Activated B cell treated with CpG ODN at 0.5 μM for 24 hours (primary cell): ENCODE results near the gene SHPK. TPM values are rescaled to one million over a fixed set of nuclear protein-coding genes. Genes with fewer than 3 reads are reported as not detected.

Experiments used
- ATAC-seq: fragments of 200-7000 bp; cut with Tn5 transposase; one replicate; pipeline ENCODE4 v1.10.0; 2021; ENCODE audit warnings: low read depth, mild to moderate bottlenecking, moderate library complexity
- CTCF ChIA-PET: fragments of 350-600 bp; sonication (Branson Sonifier 250); formaldehyde crosslinking; loops from one replicate; lab custom pipeline; 2021; ENCODE audit warnings: antibody characterized with exemption; lab: Charles Lee
- POLR2A ChIA-PET: fragments of 350-600 bp; sonication (Branson Sonifier 250); formaldehyde crosslinking; loops from one replicate; lab custom pipeline; 2021; ENCODE audit warnings: antibody characterized with exemption; lab: Charles Lee
- DNase-seq: peaks from one replicate; pipeline ENCODE4 v3.0.0; 2022
- H3K27ac Mint-ChIP-seq: one replicate; pipeline ENCODE4 v1.8.0; 2020; ENCODE audit warnings: mixed read lengths
- H3K27me3 Mint-ChIP-seq: one replicate; pipeline ENCODE4 v1.8.0; 2021; ENCODE audit warnings: mixed read lengths
- H3K36me3 Mint-ChIP-seq: one replicate; pipeline ENCODE4 v1.8.0; 2021; ENCODE audit warnings: low read depth, mixed read lengths
- H3K4me1 Mint-ChIP-seq: one replicate; pipeline ENCODE4 v1.8.0; 2021; ENCODE audit warnings: mixed read lengths
- H3K4me3 Mint-ChIP-seq: one replicate; pipeline ENCODE4 v1.8.0; 2020; ENCODE audit warnings: mild to moderate bottlenecking, mixed read lengths
- H3K9me3 Mint-ChIP-seq: one replicate; pipeline ENCODE4 v1.8.0; 2020; ENCODE audit warnings: mixed read lengths
- intact Hi-C: fragments of 100-400 bp; cut with micrococcal nuclease; formaldehyde crosslinking; loops from one replicate; pipeline ENCODE4 v1.15.1; 2024
- total RNA-seq: library from RNA; stranded (reverse); gene quantifications from 2 replicates; pipeline ENCODE4 v1.2.3, GENCODE V29; 2022
- TF ChIP-seq, protein P1 (sequence below): fragments of 200-600 bp; IDR thresholded peaks from one replicate; pipeline ENCODE4 v1.8.0; 2022; ENCODE audit warnings: antibody characterized with exemption, mild to moderate bottlenecking

The SHPK gene
- total RNA-seq, 1 donor from 2014 or later = 9.5 TPM

DNA sequence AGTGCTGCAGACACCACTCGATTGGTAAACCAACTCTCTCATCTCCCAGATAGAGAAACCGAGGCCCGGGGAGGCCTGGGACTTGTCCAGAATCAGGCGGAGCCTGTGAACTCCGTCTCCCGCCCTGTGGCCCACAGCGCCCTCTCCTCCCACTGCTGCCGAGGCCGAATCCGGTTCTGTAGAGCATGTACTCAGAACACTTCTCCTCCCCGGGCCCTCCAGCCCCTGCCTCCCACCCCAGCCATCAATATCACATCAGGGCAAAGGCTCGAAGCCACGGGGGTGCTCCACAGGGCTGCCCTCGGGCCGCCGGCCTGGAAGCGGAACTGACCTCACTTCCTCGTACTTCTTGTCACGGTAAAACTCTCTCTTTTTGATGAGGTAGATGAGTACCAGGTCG is 45.5 kb upstream of the SHPK start:
- TF ChIP-seq, protein P1, sequence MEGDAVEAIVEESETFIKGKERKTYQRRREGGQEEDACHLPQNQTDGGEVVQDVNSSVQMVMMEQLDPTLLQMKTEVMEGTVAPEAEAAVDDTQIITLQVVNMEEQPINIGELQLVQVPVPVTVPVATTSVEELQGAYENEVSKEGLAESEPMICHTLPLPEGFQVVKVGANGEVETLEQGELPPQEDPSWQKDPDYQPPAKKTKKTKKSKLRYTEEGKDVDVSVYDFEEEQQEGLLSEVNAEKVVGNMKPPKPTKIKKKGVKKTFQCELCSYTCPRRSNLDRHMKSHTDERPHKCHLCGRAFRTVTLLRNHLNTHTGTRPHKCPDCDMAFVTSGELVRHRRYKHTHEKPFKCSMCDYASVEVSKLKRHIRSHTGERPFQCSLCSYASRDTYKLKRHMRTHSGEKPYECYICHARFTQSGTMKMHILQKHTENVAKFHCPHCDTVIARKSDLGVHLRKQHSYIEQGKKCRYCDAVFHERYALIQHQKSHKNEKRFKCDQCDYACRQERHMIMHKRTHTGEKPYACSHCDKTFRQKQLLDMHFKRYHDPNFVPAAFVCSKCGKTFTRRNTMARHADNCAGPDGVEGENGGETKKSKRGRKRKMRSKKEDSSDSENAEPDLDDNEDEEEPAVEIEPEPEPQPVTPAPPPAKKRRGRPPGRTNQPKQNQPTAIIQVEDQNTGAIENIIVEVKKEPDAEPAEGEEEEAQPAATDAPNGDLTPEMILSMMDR = no peak
- DNase-seq = no peak
- peaks cover 70% of the 10 kb centered on the region for H3K36me3 Mint-ChIP-seq
- no peak overlapping the region for H3K4me3 Mint-ChIP-seq
- H3K27me3 Mint-ChIP-seq = no peaks in the 10 kb centered on the region
- POLR2A ChIA-PET = interaction anchor here (0.7 to 2.6 kb wide), 3 partner anchors 10 to 46 kb away, joined by 3 to 19 read pairs (median 3); partner anchors contain the start of gene SHPK
- peak overlapping the region; percentile 62 for H3K27ac Mint-ChIP-seq
- CTCF ChIA-PET = interaction anchor here (1.5 to 3.0 kb wide), 3 partner anchors 45 to 633 kb away, joined by 4 to 18 read pairs (median 18); no protein-coding TSS in a partner anchor
- no peaks in the 10 kb centered on the region for H3K9me3 Mint-ChIP-seq
- H3K4me1 Mint-ChIP-seq = peaks cover 43% of the 10 kb centered on the region
- intact Hi-C loops = no loop called here
- no peak for ATAC-seq

GRCh38 chr17:3681057-3681456 is 45.0 kb upstream of the SHPK start:
- ATAC-seq (no peak), DNase-seq (no peak)
- no peaks in the 10 kb centered on the region for H3K9me3 Mint-ChIP-seq
- no peak overlapping the region for H3K4me3 Mint-ChIP-seq
- POLR2A ChIA-PET = interaction anchor here (1.2 kb wide), 1 partner anchor 45 kb away, joined by 3 read pairs; the partner anchor contains the start of gene SHPK
- peaks cover 74% of the 10 kb centered on the region for H3K36me3 Mint-ChIP-seq
- intact Hi-C loops = no loop called here
- CTCF ChIA-PET = no interaction called here
- H3K27me3 Mint-ChIP-seq = no peaks in the 10 kb centered on the region
- peak overlapping the region; percentile 7 for H3K27ac Mint-ChIP-seq
- H3K4me1 Mint-ChIP-seq = peaks cover 43% of the 10 kb centered on the region
- TF ChIP-seq, protein P1 = no peak

GRCh38 chr17:3679531-3680126 is 43.6 kb upstream of the SHPK start:
- H3K4me1 Mint-ChIP-seq = peaks cover 37% of the 10 kb centered on the region
- no peaks in the 10 kb centered on the region for H3K27me3 Mint-ChIP-seq
- ChIA-PET CTCF (interaction anchor here (1.0 to 1.1 kb wide), 2 partner anchors 53 to 59 kb away, joined by 3 to 5 read pairs; no protein-coding TSS in a partner anchor), POLR2A (interaction anchor here (0.7 to 2.6 kb wide), 5 partner anchors 10 to 48 kb away, joined by 3 to 7 read pairs (median 5); partner anchors contain the start of genes EMC6 and TAX1BP3)
- DNase-seq = no peak
- intact Hi-C loops = no loop called here
- H3K27ac Mint-ChIP-seq = no peak overlapping the region
- TF ChIP-seq, protein P1 = no peak
- no peak for ATAC-seq
- H3K4me3 Mint-ChIP-seq = no peak overlapping the region
- peaks cover 75% of the 10 kb centered on the region for H3K36me3 Mint-ChIP-seq
- H3K9me3 Mint-ChIP-seq = no peaks in the 10 kb centered on the region

DNA sequence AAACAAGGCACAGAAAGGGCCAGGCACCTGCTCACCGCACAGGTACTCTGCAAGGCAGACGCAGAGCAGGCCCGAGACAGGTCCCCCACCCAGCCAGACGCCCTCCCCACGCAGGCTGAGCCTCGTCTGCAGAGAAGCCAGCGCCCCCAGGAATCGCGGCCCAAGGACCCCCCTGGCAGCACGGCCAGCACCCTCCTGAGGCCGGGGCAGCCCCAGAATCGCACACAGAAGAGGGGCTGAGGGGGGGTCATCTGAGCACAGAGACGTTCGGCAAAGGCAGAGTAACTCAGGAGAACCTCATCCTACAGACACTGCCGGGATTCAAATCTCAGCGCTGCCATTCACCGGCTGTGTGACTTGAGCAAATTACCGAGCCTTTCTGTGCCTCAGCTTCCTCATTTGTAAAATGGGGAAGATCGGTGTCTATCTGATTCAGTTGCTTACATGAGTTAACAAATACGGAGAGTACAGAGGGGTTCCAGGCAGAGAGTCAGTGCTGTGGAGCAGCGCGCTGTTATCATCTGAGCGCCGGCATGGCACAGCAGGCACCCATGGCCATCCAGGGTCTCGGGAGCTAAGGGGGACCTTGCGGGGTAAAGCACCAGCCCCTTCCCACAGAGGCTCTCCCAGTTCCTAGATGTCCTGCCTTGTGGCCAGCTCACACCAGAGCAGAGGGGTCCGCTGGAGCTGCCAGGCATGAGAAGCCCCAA is 42.9 kb upstream of the SHPK start:
- ChIA-PET CTCF (interaction anchor here (0.7 to 1.1 kb wide), 3 partner anchors 53 to 149 kb away, joined by 3 to 5 read pairs (median 4); no protein-coding TSS in a partner anchor), POLR2A (interaction anchor here (0.7 to 2.6 kb wide), 9 partner anchors 10 to 53 kb away, joined by 3 to 7 read pairs (median 5); partner anchors contain the start of genes EMC6 and TAX1BP3)
- peaks cover 30% of the 10 kb centered on the region for H3K4me1 Mint-ChIP-seq
- no peak for DNase-seq
- no peak overlapping the region for H3K4me3 Mint-ChIP-seq
- ATAC-seq = no peak
- no peaks in the 10 kb centered on the region for H3K27me3 Mint-ChIP-seq
- intact Hi-C loops = no loop called here
- peak overlapping the region; percentile 18 for H3K27ac Mint-ChIP-seq
- peaks cover 71% of the 10 kb centered on the region for H3K36me3 Mint-ChIP-seq
- no peaks in the 10 kb centered on the region for H3K9me3 Mint-ChIP-seq
- TF ChIP-seq, protein P1 = no peak
